ENCODE measurements around the gene XAB2.

The XAB2 gene

GRCh38 chr19:7624810-7625209, 4.5 kb downstream of the XAB2 start:
- Histone ChIP-seq H3F3A (ENCODE audit: insufficient read depth, low read length) (no peaks in the 10 kb centered on the region), H3K27me3 (ENCODE audit: insufficient read depth, low read length) (no peaks in the 10 kb centered on the region), H3K36me3 (ENCODE audit: insufficient read depth, low read length) (peaks cover 50% of the 10 kb centered on the region), H3K4me1 (ENCODE audit: insufficient read depth, low read length, severe bottlenecking) (peaks cover 12% of the 10 kb centered on the region), H3K79me2 (ENCODE audit: insufficient read depth, low read length) (peaks cover 19% of the 10 kb centered on the region), H3K9me3 (ENCODE audit: low read length) (no peaks in the 10 kb centered on the region), H3K9me2 (ENCODE audit: low read depth, low read length) (no peaks in the 10 kb centered on the region), H3K27ac (ENCODE audit: low read depth, low read length, poor library complexity, severe bottlenecking) (no peak overlapping the region), H4K20me1 (ENCODE audit: insufficient read depth, low read length) (no peaks in the 10 kb centered on the region), H3K4me3 (ENCODE audit: low read depth, low read length, poor library complexity, severe bottlenecking) (no peak overlapping the region), H3K9ac (ENCODE audit: low read length) (no peak overlapping the region), H2AFZ (ENCODE audit: low read length) (no peak overlapping the region), H3K4me2 (ENCODE audit: low read length) (no peak overlapping the region)
- TF ChIP-seq CTCF (IDR thresholded peaks at IDR 0.05; ENCODE audit: low read length) (no peak), EZH2 (IDR thresholded peaks at IDR 0.05; ENCODE audit: borderline replicate concordance, low read length) (no peak)

- Histone ChIP-seq H3K4me2 (ENCODE audit: low read length) (no peak overlapping the region), H3K9me3 (ENCODE audit: low read length) (no peaks in the 10 kb centered on the region), H3K27me3 (ENCODE audit: insufficient read depth, low read length) (no peaks in the 10 kb centered on the region), H4K20me1 (ENCODE audit: insufficient read depth, low read length) (no peaks in the 10 kb centered on the region), H3K4me1 (ENCODE audit: insufficient read depth, low read length, severe bottlenecking) (peaks cover 12% of the 10 kb centered on the region), H2AFZ (ENCODE audit: low read length) (no peak overlapping the region), H3F3A (ENCODE audit: insufficient read depth, low read length) (no peaks in the 10 kb centered on the region), H3K9me2 (ENCODE audit: low read depth, low read length) (no peaks in the 10 kb centered on the region), H3K4me3 (ENCODE audit: low read depth, low read length, poor library complexity, severe bottlenecking) (no peak overlapping the region), H3K79me2 (ENCODE audit: insufficient read depth, low read length) (peaks cover 14% of the 10 kb centered on the region), H3K36me3 (ENCODE audit: insufficient read depth, low read length) (peaks cover 51% of the 10 kb centered on the region), H3K27ac (ENCODE audit: low read depth, low read length, poor library complexity, severe bottlenecking) (no peak overlapping the region), H3K9ac (ENCODE audit: low read length) (no peak overlapping the region)
- TF ChIP-seq CTCF (IDR thresholded peaks at IDR 0.05; ENCODE audit: low read length) (no peak), EZH2 (IDR thresholded peaks at IDR 0.05; ENCODE audit: borderline replicate concordance, low read length) (no peak)
Observed at GRCh38 chr19:7623725-7624603, 5.4 kb downstream of the XAB2 start.

GRCh38 chr19:7622933-7623685, 6.2 kb downstream of the XAB2 start:
- Histone ChIP-seq H3K9ac (ENCODE audit: low read length) (no peak overlapping the region), H3K36me3 (ENCODE audit: insufficient read depth, low read length) (peaks cover 56% of the 10 kb centered on the region), H3K4me3 (ENCODE audit: low read depth, low read length, poor library complexity, severe bottlenecking) (no peak overlapping the region)

More at GRCh38 chr19:7622933-7623685, 6.2 kb downstream of the XAB2 start:
- no peak overlapping the region for H3K4me2 ChIP-seq (ENCODE audit: low read length)
- H3K79me2 ChIP-seq (ENCODE audit: insufficient read depth, low read length): peaks cover 6% of the 10 kb centered on the region
- H3K9me2 ChIP-seq (ENCODE audit: low read depth, low read length): no peaks in the 10 kb centered on the region
- H2AFZ ChIP-seq (ENCODE audit: low read length): no peak overlapping the region
- peaks cover 4% of the 10 kb centered on the region for H3K4me1 ChIP-seq (ENCODE audit: insufficient read depth, low read length, severe bottlenecking)
- H4K20me1 ChIP-seq (ENCODE audit: insufficient read depth, low read length): no peaks in the 10 kb centered on the region
- no peaks in the 10 kb centered on the region for H3K27me3 ChIP-seq (ENCODE audit: insufficient read depth, low read length)
- TF ChIP-seq CTCF (IDR thresholded peaks at IDR 0.05; ENCODE audit: low read length): no peak
- TF ChIP-seq EZH2 (IDR thresholded peaks at IDR 0.05; ENCODE audit: borderline replicate concordance, low read length): no peak
- no peaks in the 10 kb centered on the region for H3K9me3 ChIP-seq (ENCODE audit: low read length)
- no peak overlapping the region for H3K27ac ChIP-seq (ENCODE audit: low read depth, low read length, poor library complexity, severe bottlenecking)
- no peaks in the 10 kb centered on the region for H3F3A ChIP-seq (ENCODE audit: insufficient read depth, low read length)
